ENCODE results near the gene EIF4E3.

EIF4E3 gene

GRCh38 chr3:71650372-71650771 is 74.8 kb downstream of the EIF4E3 start:
- DNase-seq (ENCODE audit: low read depth in 4 of 4, low spot score in 1 of 4), result no peak

GRCh38 chr3:71649757-71650156 is 75.4 kb downstream of the EIF4E3 start:
- DNase-seq (ENCODE audit: low read depth in 4 of 4, low spot score in 1 of 4), result no peak

- DNase-seq (ENCODE audit: low read depth in 4 of 4, low spot score in 1 of 4), result no peak
Measured at GRCh38 chr3:71647751-71648150, 77.5 kb downstream of the EIF4E3 start.

GRCh38 chr3:71646971-71647370 is 78.2 kb downstream of the EIF4E3 start:
- no peak for DNase-seq (ENCODE audit: low read depth in 4 of 4, low spot score in 1 of 4)

- no peak for DNase-seq (ENCODE audit: low read depth in 4 of 4, low spot score in 1 of 4)
Measured at GRCh38 chr3:71645140-71645539, 80.1 kb downstream of the EIF4E3 start.

- no peak for DNase-seq (ENCODE audit: low read depth in 4 of 4, low spot score in 1 of 4)
Measured at GRCh38 chr3:71641674-71642073, 83.5 kb downstream of the EIF4E3 start.

- no peak for DNase-seq (ENCODE audit: low read depth in 4 of 4, low spot score in 1 of 4)
Measured at GRCh38 chr3:71640331-71640983, 84.7 kb downstream of the EIF4E3 start.

- no peak for DNase-seq (ENCODE audit: low read depth in 4 of 4, low spot score in 1 of 4)
Measured at GRCh38 chr3:71636482-71636881, 88.7 kb downstream of the EIF4E3 start.

- DNase-seq (ENCODE audit: low read depth in 4 of 4, low spot score in 1 of 4), result no peak
Measured at GRCh38 chr3:71636001-71636400, 89.2 kb downstream of the EIF4E3 start.

- DNase-seq (ENCODE audit: low read depth in 4 of 4, low spot score in 1 of 4), result no peak
Measured at GRCh38 chr3:71634671-71635070, 90.5 kb downstream of the EIF4E3 start.

GRCh38 chr3:71629711-71630110 is 95.5 kb downstream of the EIF4E3 start:
- DNase-seq (ENCODE audit: low read depth in 4 of 4, low spot score in 1 of 4), result no peak

- no peak for DNase-seq (ENCODE audit: low read depth in 4 of 4, low spot score in 1 of 4)
Measured at GRCh38 chr3:71629289-71629688, 95.9 kb downstream of the EIF4E3 start.

GRCh38 chr3:71628522-71628921 is 96.7 kb downstream of the EIF4E3 start:
- no peak for DNase-seq (ENCODE audit: low read depth in 4 of 4, low spot score in 1 of 4)

- DNase-seq (ENCODE audit: low read depth in 4 of 4, low spot score in 1 of 4), result no peak
Measured at GRCh38 chr3:71625676-71626075, 99.5 kb downstream of the EIF4E3 start.

All from stimulated activated CD4-positive, alpha-beta T cell treated with anti-CD3 and anti-CD28 coated beads, Interleukin-1b, Interleukin-23, amount 100 ng/mL, for 24 hours (primary cell).